GM13976 (cell line): ENCODE measurements around the gene PFN1.
"Not testable (repeated sequence)": the region's sequence is repeated elsewhere in the genome, so short reads cannot be mapped to it uniquely, and the experiment has no call there.

Source experiments
- DNase-seq: peaks from one replicate; pipeline ENCODE4 v3.0.0; 2012; ENCODE audit warnings: low spot score
- CTCF ChIP-seq: IDR thresholded peaks from 2 replicates; pipeline ENCODE4 v1.5.1; 2012; ENCODE audit warnings: borderline replicate concordance, mild to moderate bottlenecking; ENCODE audit not compliant: insufficient read depth; ENCODE audit errors: extremely low read depth, missing control alignments, control extremely low read depth
- in situ Hi-C: fragments of 300-500 bp; cut with MboI; formaldehyde crosslinking; loops from one replicate; pipeline ENCODE4 v1.12.0; 2022; ENCODE audit warnings: low sequenced_read_pairs, mixed read lengths, inconsistent platforms; ENCODE audit not compliant: unreplicated experiment

The PFN1 gene

GRCh38 chr17:4913994-4914393, 34.3 kb downstream of the PFN1 start:
- DNase-seq: no peak
- no peak for TF ChIP-seq CTCF
- in situ Hi-C loops: no loop called here

- in situ Hi-C loops: no loop called here
- TF ChIP-seq CTCF: peak; percentile 72
- peak; percentile 90 for DNase-seq
Observed at GRCh38 chr17:4908711-4909496, 39.4 kb downstream of the PFN1 start.

GRCh38 chr17:4908301-4908700, 40.0 kb downstream of the PFN1 start:
- TF ChIP-seq CTCF: no peak
- in situ Hi-C loops: no loop called here
- no peak for DNase-seq

- in situ Hi-C loops, DNase-seq: not testable (repeated sequence)
Observed at GRCh38 chr17:4906642-4907041, 41.7 kb downstream of the PFN1 start.

GRCh38 chr17:4903051-4903818, 45.1 kb downstream of the PFN1 start, which contains the start of gene CHRNE:
Gene CHRNE (minus strand): TSS chr17:4903098. CDS start chr17:4903063, 35 bp downstream.
- in situ Hi-C loops: no loop called here
- peak; percentile 34 for TF ChIP-seq CTCF
- peak; percentile 69 for DNase-seq

- TF ChIP-seq CTCF: no peak
- in situ Hi-C loops: no loop called here
- DNase-seq: no peak
Observed at GRCh38 chr17:4902540-4902939, 45.8 kb downstream of the PFN1 start.
